ENCODE data around the gene CD79A.
A peak's percentile ranks its signal among the peaks of the same experiment; 100 is the strongest.

Gene CD79A

DNA sequence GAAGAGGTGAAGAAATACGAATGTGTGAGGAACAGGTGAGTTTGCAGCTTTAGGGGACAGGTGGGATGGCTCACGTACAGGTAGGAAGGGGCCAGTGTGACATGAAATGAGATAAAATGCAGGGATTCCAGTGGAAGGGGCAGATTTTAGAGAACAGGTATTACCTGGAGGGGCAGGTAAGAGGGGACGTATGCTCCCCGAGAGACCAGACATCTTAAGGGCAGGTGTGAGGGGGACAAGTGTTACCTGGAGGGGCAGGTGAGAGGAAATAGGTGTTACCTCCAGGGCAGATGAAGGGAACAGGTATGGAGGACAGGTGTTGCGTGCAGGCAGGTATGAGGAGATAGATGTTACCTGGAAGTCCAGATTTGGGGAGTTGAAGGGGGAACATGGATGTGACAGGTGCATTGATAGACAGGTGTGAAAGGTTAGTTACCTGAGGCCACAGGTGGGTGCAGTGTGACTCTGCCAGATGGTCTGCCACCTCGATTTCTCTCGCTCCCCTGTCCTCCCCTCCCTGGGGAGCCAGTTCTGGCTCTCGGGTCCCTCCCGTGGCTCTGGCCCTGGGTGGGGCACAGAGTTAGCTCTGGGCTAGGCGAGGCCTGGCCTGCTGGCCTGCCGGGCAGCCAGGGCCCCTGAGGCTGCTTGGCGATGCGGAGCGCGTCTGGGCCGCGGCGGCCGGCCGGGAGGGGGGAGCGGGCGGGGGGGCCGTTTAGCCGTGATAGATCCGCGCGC is 49.1 kb downstream of the CD79A start:
- in situ Hi-C loops (cut with MboI; ENCODE audit: low pct_unique_long_range_greater_than_20kb, low sequenced_read_pairs): no loop called here
- no peak for DNase-seq

DNA sequence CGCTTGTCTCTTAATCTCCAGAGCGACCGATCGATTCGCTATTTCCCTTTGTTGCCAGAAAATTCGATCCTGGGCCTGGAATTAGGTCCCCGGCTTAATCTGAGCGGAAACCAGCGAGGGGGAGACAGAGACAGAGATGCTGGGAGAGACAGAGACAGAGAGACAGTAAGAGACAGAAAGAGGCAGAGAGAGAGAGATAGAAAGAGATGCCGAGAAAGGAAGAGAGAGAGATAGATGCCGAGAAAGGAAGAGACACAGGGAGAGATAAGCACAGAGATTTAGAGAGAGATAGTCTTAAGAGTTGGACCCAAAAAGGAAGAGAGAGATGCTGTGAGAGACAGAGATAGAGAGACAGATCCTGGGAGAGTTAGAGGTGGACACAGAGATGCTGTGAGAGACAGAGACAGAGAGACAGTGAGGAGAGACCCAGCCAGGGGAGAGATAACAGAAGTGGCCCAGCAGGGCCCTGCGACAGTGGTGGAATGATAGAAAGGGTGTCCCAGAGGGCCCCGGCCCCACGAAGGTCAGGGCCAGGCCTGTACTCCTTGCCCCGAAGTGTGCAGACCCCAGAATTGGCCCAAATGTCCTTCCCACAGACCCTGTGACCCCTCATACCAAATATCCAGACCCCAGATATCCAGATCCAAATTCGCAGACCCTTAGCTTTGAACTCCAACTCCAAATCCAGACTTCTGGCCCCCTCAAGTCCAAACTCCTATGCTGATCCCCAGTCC is 49.9 kb downstream of the CD79A start:
- no peak for DNase-seq

GRCh38 chr19:41927497-41928192 is 50.6 kb downstream of the CD79A start:
- no peak for DNase-seq
- in situ Hi-C loops (cut with MboI; ENCODE audit: low pct_unique_long_range_greater_than_20kb, low sequenced_read_pairs): no loop called here

More for the DNA sequence above, 49.9 kb downstream of the CD79A start:
- in situ Hi-C loops (cut with MboI; ENCODE audit: low pct_unique_long_range_greater_than_20kb, low sequenced_read_pairs): no loop called here

DNA sequence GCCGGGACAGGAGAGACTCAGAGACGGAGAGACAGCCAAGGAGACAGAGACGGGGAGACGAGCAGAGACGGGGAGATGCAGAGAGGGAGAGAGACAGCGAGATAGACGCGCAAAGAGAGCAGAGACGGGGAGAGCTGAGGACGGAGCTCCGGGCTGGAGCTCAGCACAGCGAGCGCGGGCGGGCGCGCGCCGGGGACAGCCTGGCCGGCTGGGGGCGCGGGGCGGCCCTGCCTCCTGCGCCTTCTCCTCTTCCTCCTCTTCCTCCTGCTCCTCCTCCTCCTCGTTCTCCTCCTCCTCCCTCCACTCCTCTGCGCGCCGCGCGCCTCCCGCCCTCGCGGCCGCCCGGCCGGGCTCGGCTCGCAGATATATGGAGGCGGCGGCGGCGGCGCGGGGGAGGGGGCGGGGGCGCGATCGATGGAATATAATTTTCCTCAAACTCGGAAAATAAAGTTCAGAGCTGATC is 51.2 kb downstream of the CD79A start, which contains the start of gene ERFL:
Gene ERFL (minus strand): TSS at position 229 of the 463 bp plus-strand sequence. CDS start 15,530 bp downstream, outside the sequence.
- peak; percentile 65 for DNase-seq
- in situ Hi-C loops (cut with MboI; ENCODE audit: low pct_unique_long_range_greater_than_20kb, low sequenced_read_pairs): no loop called here

DNA sequence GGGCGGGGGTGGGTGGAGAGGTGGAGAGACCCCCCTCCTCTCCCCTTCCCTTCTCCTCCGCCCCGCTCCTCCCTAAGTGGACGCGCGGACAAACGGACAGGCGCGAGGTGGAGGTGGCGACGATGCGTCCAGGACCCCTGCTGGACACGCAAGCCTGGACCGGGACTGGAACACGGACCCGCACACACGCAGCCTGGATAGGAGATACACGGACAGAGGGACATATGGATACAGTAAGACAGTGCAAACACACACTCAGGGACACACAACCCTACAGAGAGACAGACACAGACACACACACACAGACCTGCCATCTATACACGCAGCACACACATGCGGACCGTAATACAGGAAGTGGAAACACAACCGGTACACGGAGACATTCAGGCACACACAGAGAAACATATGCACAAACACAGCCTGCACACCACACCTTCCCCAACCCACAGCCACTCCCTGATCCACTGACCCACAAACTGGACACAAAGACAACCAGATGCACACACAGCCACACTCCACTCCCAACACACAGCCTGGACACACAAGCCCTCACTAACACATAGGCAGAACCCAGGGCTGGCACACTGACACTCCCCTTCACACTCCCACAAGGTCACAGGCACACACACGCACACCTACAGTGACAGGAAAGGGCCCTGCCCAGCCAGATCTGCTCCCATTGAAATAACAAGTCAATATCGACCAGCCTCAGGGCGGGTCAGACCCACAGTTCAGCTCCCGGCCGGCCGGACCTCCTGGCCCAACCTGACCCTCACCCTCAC is 51.9 kb downstream of the CD79A start:
- DNase-seq: peak; percentile 71
- in situ Hi-C loops (cut with MboI; ENCODE audit: low pct_unique_long_range_greater_than_20kb, low sequenced_read_pairs): no loop called here

- DNase-seq: no peak
- in situ Hi-C loops (cut with MboI; ENCODE audit: low pct_unique_long_range_greater_than_20kb, low sequenced_read_pairs): no loop called here
These were observed 52.5 kb downstream of the CD79A start for GRCh38 chr19:41929536-41930071.

- DNase-seq: no peak
- in situ Hi-C loops (cut with MboI; ENCODE audit: low pct_unique_long_range_greater_than_20kb, low sequenced_read_pairs): no loop called here
These were observed 53.2 kb downstream of the CD79A start for GRCh38 chr19:41930322-41930722.
